Ammon's horn (tissue), 1 donor: ENCODE data around the gene WNK2.
A peak's percentile ranks its signal among the peaks of the same experiment; 100 is the strongest.
"Not testable (repeated sequence)": the region's sequence is repeated elsewhere in the genome, so short reads cannot be mapped to it uniquely, and the experiment has no call there.

Source experiments
- DNase-seq: peaks from one replicate; pipeline ENCODE4 v3.0.0-alpha.2; 2016; ENCODE audit warnings: low spot score

The WNK2 gene

GRCh38 chr9:93237540-93237939, 53.6 kb downstream of the WNK2 start:
- DNase-seq, result no peak

DNA sequence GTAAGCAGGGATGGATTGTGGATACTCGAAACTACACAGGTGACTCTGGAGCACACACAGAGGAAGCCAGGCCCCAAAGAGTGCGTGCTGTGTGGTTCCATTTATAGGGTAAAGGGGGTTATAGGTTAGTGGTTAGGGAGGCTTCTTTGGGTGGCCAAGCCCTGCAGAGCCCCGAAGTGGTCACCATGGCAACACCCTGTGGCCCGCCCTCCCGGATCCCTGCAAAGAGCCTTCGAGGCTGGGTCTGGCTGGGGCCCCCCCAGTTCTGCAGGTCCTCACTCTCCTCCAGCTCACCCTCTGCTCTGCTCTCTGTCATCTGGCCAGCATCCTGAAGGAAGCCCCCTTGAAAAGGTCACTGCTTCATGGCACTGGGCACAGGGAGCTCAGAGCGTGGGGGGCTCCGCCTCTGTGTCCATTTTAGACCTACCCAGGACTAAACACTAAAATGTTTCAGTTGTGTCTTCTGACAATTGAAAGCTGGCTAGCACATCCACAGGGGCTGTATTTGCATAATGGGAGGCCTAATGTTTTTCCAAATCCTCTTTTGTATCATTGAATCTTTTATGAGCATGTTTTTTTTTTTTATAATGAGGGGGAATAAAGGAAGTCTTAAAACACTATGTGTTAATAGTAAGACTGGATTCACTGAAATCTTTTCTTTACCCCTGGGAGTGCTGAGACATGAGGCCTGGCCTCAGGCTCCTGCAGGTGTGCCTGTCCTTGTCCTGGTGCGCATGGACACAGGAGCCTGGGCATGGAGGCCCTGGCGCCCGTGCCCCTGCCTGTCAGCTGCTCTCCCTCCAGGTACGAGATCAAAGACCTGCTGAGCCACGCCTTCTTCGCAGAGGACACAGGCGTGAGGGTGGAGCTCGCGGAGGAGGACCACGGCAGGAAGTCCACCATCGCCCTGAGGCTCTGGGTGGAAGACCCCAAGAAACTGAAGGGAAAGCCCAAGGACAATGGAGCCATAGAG, 55.3 kb downstream of the WNK2 start:
- DNase-seq, result no peak

GRCh38 chr9:93240891-93241334, 57.0 kb downstream of the WNK2 start:
- DNase-seq, result no peak

DNA sequence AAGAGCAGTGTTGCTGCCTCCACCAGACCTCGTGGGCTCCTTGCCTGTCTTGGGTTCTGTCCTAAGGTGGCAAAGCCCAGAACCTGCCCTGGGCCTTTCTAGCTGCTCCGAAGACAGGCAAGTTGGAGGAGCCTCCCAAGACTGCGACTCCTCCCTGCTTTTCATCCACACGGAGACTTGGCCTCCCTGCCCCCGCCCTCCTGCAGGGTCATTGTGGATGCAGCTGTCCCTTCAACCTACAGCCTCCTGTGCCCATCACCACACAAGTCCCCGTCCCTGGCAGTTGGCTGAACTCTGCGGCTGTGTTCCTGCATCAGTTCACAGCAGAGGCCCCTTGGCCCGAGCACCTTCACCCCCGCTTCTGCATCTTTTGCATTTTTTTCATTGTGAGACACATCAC, 59.2 kb downstream of the WNK2 start:
- DNase-seq, result no peak

GRCh38 chr9:93244101-93244500, 60.2 kb downstream of the WNK2 start:
- DNase-seq, result no peak

- DNase-seq, result no peak
These were observed 60.8 kb downstream of the WNK2 start for GRCh38 chr9:93244510-93245436.

GRCh38 chr9:93245437-93245970, 61.6 kb downstream of the WNK2 start:
- no peak for DNase-seq

- DNase-seq, result no peak
These were observed 62.2 kb downstream of the WNK2 start for GRCh38 chr9:93246111-93246510.

GRCh38 chr9:93246526-93246925, 62.6 kb downstream of the WNK2 start:
- DNase-seq, result no peak

GRCh38 chr9:93247099-93247865, 63.3 kb downstream of the WNK2 start:
- no peak for DNase-seq

- no peak for DNase-seq
These were observed 64.0 kb downstream of the WNK2 start for GRCh38 chr9:93247892-93248291.

DNA sequence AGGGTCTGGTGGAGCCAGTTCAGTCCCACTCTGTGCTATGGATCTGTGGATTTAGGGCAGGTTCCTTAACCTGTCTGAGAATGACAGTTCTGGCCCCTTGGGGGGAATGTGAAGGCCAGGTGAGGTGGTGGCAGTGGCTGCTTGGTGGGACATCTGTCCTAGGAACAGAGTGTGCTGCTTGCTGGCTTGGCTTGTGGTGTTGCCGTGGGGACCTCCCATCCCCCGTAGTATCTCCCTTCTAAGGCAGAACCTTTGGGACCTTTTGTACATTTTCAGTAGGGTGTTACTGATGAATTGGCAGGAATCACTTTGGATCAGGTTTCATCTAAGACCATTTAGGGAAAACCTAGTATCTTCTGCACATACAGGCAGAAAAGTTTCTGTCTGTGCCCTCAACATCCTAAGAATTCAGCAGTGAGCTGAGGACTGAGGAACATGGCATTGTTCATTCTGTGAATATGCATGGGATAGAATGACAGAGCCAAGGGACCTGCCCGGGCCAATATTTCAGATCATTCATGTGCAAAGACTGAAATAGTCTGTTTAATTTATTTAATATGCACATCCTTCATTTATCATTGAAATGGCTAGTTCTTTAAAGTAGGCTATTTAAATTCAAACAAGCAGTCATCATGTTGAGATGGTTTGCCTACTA, 64.6 kb downstream of the WNK2 start:
- DNase-seq, result no peak

GRCh38 chr9:93250185-93250584, 66.2 kb downstream of the WNK2 start:
- no peak for DNase-seq

- DNase-seq, result not testable (repeated sequence)
These were observed 67.4 kb downstream of the WNK2 start for GRCh38 chr9:93251309-93251708.

DNA sequence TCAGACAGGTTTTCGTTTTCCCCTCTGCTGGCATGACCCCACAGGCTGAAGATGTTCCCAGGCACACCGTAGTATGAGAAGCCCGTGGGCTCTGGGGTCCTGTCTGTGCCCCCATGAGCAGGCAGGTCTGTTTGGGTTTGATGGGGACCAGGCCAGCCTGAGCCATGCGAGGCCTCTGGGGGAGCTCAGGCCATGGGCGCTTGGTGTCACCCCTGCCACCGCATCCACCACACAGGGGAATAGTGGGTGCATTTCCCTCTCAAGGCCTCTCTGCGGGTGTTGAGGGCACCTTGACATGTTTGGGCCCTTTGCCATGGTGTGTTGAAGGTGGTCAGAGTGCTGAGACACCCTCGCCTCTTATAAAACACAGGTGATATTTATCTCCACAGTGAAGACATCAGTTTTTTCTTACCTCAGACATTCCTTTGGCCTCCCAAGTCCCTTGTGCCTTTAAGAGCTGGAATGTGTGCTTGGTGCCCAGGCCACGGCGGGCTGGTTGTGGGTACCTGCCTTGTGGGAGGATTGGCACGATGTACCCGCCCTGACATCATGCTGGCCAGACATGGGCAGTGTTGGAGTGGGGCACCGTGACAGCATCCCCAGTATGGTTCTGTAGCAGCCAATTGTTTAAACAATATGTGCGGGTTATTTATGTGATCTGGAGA, 68.3 kb downstream of the WNK2 start:
- DNase-seq, result no peak

- DNase-seq, result no peak
These were observed 69.0 kb downstream of the WNK2 start for GRCh38 chr9:93252781-93253530.

GRCh38 chr9:93253633-93254032, 69.7 kb downstream of the WNK2 start:
- DNase-seq, result no peak

DNA sequence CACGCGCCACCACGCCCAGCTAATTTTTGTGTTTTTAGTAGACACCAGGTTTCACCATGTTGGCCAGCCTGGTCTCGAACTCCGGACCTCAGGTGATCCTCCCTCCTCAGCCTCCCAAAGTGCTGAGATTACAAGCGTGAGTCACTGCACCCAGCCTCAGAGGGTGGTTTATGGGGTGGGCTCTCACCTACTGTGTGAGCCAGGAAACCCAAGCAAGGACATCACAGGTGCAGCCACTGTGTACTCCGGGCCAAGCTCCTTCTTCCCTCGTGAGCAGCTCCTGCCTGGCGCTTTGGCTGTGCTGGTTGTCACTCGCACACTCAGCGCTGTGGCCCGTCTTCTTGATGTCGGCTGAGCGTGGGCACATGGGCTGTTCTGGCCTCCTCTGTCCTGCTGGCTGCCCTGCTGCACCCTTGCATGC, 70.1 kb downstream of the WNK2 start:
- DNase-seq, result no peak

DNA sequence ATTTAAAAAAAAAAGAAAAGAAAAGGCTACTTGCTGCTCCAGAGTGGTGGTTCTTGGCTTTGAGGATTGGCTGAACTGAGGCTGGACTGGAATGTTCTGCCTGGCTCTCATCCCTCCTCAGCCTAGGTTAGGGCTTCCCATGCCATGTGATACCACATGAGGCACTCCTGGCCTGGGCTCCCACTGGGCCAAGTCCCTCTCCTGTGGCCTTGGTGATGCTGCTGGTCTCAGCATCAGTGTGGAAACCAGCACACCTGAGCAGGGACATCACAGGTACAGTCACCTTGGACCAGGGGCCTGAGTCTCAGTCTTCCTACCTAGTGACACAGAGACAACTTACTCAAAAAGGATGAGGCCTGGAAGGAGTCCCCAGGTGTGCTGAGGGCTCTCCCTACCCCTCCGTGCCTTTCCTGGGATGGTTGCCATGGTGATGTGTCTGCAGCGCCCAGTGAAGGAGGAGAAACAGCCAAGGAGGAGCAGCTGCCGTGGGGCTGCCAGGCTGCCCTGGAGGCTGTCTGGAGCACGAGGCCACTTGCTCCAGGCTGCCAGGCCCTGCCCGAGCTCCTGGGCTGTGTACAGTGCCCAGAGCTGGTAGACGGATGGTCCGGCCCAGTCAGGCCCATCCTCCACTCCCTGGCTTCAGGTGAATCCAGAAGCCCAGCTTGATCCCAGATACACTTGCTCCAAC, 71.0 kb downstream of the WNK2 start:
- peak; percentile 38 for DNase-seq
